ENCODE results near the gene KLHL13.

KLHL13 gene, protein sequence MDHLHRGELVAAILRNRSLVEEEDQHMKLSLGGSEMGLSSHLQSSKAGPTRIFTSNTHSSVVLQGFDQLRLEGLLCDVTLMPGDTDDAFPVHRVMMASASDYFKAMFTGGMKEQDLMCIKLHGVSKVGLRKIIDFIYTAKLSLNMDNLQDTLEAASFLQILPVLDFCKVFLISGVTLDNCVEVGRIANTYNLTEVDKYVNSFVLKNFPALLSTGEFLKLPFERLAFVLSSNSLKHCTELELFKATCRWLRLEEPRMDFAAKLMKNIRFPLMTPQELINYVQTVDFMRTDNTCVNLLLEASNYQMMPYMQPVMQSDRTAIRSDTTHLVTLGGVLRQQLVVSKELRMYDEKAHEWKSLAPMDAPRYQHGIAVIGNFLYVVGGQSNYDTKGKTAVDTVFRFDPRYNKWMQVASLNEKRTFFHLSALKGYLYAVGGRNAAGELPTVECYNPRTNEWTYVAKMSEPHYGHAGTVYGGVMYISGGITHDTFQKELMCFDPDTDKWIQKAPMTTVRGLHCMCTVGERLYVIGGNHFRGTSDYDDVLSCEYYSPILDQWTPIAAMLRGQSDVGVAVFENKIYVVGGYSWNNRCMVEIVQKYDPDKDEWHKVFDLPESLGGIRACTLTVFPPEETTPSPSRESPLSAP

GRCh38 chrX:118116713-118117550 lies at the start of gene KLHL13:
KLHL13 (minus strand) TSS chrX:118116810; CDS start chrX:118028473, 88,337 bp downstream.
- TF ChIP-seq, protein P1, sequence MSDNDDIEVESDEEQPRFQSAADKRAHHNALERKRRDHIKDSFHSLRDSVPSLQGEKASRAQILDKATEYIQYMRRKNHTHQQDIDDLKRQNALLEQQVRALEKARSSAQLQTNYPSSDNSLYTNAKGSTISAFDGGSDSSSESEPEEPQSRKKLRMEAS (IDR thresholded peaks at IDR 0.05) = 0 out of 2 replicates have a peak, but pooled peaks have one; percentile 5
- TF ChIP-seq ZBTB7A (IDR thresholded peaks at IDR 0.05; ENCODE audit: low read depth) = no peak

DNA sequence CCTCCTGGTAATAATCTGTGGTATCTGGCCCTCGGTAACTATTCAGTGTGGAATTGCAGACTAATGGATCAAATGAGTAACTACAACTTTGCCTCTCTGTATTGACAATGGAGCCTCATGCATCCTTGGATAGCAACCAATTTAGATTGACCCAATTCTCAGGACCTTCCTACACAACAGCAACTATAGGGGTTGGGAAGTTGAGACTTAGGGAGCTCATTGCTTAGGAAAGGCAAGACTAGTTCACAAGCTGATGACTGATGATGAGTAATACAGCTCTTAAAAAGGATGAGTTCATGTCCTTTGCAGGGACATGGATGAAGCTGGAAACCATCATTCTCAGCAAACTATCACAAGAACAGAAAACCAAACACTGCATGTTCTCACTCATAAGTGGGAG lies 47.5 kb upstream of the KLHL13 start:
- TF ChIP-seq, protein P1 (IDR thresholded peaks at IDR 0.05) = no peak
- TF ChIP-seq TEAD4 (IDR thresholded peaks at IDR 0.05) (no peak), EGR1 (IDR thresholded peaks at IDR 0.05) (no peak), RAD21 (IDR thresholded peaks at IDR 0.05; ENCODE audit: low read depth) (no peak), FOXM1 (IDR thresholded peaks at IDR 0.05; ENCODE audit: borderline replicate concordance, low read depth) (no peak), EP300 (IDR thresholded peaks at IDR 0.05; ENCODE audit: borderline replicate concordance) (no peak), REST (IDR thresholded peaks at IDR 0.05; ENCODE audit: low read depth) (no peak), NFIC (IDR thresholded peaks at IDR 0.05) (no peak), CEBPB (IDR thresholded peaks at IDR 0.05) (no peak), TCF12 (IDR thresholded peaks at IDR 0.05; ENCODE audit: low read depth) (no peak), TAF1 (IDR thresholded peaks at IDR 0.05; ENCODE audit: low read depth) (no peak), YY1 (IDR thresholded peaks at IDR 0.05; ENCODE audit: low read depth) (no peak), ZBTB7A (IDR thresholded peaks at IDR 0.05; ENCODE audit: low read depth) (no peak), CREB1 (IDR thresholded peaks at IDR 0.05; ENCODE audit: low read depth) (no peak)
- TF ChIP-seq, protein P2, sequence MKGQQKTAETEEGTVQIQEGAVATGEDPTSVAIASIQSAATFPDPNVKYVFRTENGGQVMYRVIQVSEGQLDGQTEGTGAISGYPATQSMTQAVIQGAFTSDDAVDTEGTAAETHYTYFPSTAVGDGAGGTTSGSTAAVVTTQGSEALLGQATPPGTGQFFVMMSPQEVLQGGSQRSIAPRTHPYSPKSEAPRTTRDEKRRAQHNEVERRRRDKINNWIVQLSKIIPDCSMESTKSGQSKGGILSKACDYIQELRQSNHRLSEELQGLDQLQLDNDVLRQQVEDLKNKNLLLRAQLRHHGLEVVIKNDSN (IDR thresholded peaks at IDR 0.05) = no peak

DNA sequence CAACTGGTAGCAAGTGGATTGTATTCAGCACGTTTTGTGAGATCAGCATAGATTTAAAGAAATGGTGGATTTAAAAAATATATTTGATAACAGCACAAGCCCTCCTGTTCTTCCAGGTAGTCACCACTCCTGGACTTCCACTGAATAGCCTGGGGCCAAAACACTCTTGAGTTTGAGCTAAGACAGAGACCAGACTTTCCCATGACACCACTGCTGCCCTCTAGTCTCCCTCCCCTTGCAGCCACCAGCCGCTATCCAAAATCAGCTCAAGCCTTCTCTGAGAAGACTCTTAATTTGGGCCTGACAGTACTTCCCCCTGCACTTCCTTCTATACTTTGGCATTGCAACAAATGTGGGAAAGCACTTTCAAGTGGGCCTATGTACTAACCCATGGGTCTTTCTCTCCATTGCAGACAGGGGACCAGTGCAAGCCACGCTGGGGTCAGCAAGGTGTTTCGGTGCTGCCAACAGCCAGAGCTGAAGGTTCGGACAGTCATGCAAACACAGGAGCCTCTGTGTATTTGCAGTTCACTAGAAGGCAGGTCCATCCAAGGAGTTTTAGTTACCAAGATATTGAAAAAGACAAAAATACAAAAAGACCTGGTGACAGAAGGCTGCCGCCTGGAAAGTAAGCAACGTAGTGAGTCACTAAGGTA lies 40.5 kb upstream of the KLHL13 start:
- TF ChIP-seq CEBPB (IDR thresholded peaks at IDR 0.05) (no peak), NFIC (IDR thresholded peaks at IDR 0.05) (no peak), REST (IDR thresholded peaks at IDR 0.05; ENCODE audit: low read depth) (no peak), TCF12 (IDR thresholded peaks at IDR 0.05; ENCODE audit: low read depth) (no peak), CREB1 (IDR thresholded peaks at IDR 0.05; ENCODE audit: low read depth) (no peak), EGR1 (IDR thresholded peaks at IDR 0.05) (no peak), RAD21 (IDR thresholded peaks at IDR 0.05; ENCODE audit: low read depth) (no peak)

DNA sequence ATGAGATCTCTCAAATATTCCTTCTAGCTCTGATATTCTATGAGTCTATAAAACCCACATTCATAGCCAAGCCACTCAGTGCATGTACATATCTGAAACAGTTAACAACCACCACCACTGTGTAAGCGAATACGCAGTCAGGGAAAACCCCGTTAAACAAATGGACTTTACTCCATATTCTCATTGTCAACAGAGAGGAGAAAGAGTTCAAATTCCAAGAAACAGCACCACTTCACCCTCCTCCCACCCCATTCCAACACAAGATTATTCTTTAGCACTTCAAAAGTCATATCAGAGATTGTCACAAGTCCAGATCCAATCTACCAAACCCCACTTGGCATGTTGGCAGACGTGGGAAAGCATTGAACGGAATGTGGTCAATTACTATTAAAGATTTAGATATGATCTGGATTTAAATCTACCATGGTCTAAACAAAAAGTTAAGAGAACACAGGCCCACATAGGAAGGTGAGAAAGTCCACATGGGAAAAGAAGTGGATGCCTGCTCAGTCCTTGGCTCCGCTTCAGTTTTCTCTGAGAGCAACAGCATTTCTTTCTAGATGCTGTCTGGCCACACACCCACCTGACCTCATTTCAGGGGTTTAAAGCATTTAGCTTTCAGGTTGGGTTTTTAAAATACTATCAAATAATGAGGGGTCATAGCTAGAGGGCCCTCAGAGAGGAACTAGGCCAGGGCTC lies 39.8 kb upstream of the KLHL13 start:
- TF ChIP-seq REST (IDR thresholded peaks at IDR 0.05; ENCODE audit: low read depth) = no peak
- TF ChIP-seq RAD21 (IDR thresholded peaks at IDR 0.05; ENCODE audit: low read depth) = no peak
- TF ChIP-seq ZBTB7A (IDR thresholded peaks at IDR 0.05; ENCODE audit: low read depth) = no peak
- no peak for TF ChIP-seq YY1 (IDR thresholded peaks at IDR 0.05; ENCODE audit: low read depth)
- no peak for TF ChIP-seq CEBPB (IDR thresholded peaks at IDR 0.05)
- no peak for TF ChIP-seq EGR1 (IDR thresholded peaks at IDR 0.05)
- no peak for TF ChIP-seq TEAD4 (IDR thresholded peaks at IDR 0.05)
- TF ChIP-seq, protein P2 (IDR thresholded peaks at IDR 0.05) = no peak
- TF ChIP-seq, protein P1 (IDR thresholded peaks at IDR 0.05) = no peak
- no peak for TF ChIP-seq FOXM1 (IDR thresholded peaks at IDR 0.05; ENCODE audit: borderline replicate concordance, low read depth)
- no peak for TF ChIP-seq TCF12 (IDR thresholded peaks at IDR 0.05; ENCODE audit: low read depth)

Data from Ishikawa (cell line).